Measurements from ENCODE around the gene TMEM208. TPM values are rescaled to one million over a fixed set of nuclear protein-coding genes. Genes with fewer than 3 reads are reported as not detected.

TMEM208 gene
- total and polyA plus RNA-seq, 2 of the 13 experiments (the other 11 are each of a cell fraction or from before 2014, with no cell fraction given), result 58.8 to 72.9 TPM

DNA sequence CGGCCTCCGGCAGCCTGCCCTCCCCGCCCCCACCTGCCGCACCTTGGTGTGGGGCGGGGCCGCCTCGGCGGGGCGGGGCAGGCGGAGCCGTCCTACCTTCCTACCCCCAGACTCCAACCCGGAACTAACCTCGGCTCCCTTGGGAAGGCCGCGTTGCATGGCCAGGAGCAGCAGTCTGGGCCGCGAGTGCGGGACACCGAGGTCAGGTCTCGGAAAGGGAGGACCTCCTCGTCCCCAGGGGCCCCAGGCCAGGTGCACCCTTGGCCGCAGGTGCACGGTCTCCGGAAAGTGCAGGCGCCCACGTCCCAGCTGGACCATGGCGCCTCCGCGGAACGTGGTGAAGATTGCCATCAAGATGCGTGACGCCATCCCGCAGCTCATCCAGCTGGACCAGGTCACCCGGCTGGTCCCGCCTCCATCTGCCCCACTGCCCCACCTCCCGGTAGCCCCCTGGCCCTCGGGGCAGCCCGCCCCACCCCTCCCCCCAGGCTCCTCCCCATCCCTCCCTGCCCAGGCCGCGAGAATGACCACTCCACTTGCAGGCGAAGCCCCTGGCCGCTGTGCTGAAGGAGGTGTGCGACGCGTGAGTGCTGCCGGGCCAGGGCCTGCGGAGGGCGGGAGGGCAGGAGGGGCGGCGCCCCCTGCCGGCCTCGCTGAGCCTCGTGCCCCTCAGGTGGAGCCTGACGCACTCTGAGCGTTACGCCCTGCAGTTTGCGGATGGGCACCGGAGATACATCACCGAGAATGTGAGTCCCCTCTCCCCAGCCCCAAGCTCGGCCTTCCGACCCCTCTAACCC lies 27.7 kb upstream of the TMEM208 start, which contains the start of gene ELMO3 (continued):
- TF ChIP-seq, protein P1, sequence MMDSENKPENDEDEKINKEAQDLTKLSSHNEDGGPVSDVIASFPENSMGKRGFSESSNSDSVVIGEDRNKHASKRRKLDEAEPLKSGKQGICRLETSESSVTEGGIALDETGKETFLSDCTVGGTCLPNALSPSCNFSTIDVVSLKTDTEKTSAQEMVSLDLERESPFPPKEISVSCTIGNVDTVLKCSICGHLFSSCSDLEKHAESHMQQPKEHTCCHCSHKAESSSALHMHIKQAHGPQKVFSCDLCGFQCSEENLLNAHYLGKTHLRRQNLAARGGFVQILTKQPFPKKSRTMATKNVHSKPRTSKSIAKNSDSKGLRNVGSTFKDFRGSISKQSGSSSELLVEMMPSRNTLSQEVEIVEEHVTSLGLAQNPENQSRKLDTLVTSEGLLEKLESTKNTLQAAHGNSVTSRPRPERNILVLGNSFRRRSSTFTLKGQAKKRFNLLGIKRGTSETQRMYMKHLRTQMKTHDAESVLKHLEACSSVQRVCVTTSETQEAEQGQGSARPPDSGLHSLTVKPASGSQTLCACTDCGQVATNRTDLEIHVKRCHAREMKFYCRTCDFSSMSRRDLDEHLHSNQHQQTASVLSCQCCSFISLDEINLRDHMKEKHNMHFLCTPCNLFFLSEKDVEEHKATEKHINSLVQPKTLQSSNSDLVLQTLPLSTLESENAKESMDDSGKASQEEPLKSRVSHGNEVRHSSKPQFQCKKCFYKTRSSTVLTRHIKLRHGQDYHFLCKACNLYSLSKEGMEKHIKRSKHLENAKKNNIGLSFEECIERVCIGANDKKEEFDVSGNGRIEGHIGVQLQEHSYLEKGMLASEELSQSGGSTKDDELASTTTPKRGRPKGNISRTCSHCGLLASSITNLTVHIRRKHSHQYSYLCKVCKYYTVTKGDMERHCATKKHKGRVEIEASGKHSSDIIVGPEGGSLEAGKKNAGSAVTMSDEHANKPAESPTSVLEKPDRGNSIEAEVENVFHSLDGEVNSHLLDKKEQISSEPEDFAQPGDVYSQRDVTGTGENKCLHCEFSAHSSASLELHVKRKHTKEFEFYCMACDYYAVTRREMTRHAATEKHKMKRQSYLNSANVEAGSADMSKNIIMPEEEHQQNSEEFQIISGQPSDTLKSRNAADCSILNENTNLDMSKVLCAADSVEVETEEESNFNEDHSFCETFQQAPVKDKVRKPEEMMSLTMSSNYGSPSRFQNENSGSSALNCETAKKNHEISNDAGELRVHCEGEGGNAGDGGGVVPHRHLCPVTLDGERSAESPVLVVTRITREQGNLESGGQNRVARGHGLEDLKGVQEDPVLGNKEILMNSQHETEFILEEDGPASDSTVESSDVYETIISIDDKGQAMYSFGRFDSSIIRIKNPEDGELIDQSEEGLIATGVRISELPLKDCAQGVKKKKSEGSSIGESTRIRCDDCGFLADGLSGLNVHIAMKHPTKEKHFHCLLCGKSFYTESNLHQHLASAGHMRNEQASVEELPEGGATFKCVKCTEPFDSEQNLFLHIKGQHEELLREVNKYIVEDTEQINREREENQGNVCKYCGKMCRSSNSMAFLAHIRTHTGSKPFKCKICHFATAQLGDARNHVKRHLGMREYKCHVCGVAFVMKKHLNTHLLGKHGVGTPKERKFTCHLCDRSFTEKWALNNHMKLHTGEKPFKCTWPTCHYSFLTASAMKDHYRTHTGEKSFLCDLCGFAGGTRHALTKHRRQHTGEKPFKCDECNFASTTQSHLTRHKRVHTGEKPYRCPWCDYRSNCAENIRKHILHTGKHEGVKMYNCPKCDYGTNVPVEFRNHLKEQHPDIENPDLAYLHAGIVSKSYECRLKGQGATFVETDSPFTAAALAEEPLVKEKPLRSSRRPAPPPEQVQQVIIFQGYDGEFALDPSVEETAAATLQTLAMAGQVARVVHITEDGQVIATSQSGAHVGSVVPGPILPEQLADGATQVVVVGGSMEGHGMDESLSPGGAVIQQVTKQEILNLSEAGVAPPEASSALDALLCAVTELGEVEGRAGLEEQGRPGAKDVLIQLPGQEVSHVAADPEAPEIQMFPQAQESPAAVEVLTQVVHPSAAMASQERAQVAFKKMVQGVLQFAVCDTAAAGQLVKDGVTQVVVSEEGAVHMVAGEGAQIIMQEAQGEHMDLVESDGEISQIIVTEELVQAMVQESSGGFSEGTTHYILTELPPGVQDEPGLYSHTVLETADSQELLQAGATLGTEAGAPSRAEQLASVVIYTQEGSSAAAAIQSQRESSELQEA (CRISPR knock-in tag; IDR thresholded peaks at IDR 0.05; ENCODE audit: not compliant biosample characterization), result no peak
- TF ChIP-seq, protein P2, sequence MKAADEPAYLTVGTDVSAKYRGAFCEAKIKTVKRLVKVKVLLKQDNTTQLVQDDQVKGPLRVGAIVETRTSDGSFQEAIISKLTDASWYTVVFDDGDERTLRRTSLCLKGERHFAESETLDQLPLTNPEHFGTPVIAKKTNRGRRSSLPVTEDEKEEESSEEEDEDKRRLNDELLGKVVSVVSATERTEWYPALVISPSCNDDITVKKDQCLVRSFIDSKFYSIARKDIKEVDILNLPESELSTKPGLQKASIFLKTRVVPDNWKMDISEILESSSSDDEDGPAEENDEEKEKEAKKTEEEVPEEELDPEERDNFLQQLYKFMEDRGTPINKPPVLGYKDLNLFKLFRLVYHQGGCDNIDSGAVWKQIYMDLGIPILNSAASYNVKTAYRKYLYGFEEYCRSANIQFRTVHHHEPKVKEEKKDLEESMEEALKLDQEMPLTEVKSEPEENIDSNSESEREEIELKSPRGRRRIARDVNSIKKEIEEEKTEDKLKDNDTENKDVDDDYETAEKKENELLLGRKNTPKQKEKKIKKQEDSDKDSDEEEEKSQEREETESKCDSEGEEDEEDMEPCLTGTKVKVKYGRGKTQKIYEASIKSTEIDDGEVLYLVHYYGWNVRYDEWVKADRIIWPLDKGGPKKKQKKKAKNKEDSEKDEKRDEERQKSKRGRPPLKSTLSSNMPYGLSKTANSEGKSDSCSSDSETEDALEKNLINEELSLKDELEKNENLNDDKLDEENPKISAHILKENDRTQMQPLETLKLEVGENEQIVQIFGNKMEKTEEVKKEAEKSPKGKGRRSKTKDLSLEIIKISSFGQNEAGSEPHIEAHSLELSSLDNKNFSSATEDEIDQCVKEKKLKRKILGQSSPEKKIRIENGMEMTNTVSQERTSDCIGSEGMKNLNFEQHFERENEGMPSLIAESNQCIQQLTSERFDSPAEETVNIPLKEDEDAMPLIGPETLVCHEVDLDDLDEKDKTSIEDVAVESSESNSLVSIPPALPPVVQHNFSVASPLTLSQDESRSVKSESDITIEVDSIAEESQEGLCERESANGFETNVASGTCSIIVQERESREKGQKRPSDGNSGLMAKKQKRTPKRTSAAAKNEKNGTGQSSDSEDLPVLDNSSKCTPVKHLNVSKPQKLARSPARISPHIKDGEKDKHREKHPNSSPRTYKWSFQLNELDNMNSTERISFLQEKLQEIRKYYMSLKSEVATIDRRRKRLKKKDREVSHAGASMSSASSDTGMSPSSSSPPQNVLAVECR (CRISPR knock-in tag; IDR thresholded peaks at IDR 0.05; ENCODE audit: borderline replicate concordance), result no peak
- TF ChIP-seq FLYWCH1 (CRISPR knock-in tag; IDR thresholded peaks at IDR 0.05) (no peak), CREB1 (IDR thresholded peaks at IDR 0.05) (no peak), CREB1 (CRISPR knock-in tag; IDR thresholded peaks at IDR 0.05) (no peak), DNMT1 (CRISPR knock-in tag; IDR thresholded peaks at IDR 0.05) (no peak), GZF1 (CRISPR knock-in tag; IDR thresholded peaks at IDR 0.05) (no peak), PHF8 (CRISPR knock-in tag; IDR thresholded peaks at IDR 0.05) (no peak), RELA (CRISPR knock-in tag; IDR thresholded peaks at IDR 0.05) (no peak), ZNF790 (CRISPR knock-in tag; IDR thresholded peaks at IDR 0.05; ENCODE audit: borderline replicate concordance) (no peak)
- TF ChIP-seq, protein P3, sequence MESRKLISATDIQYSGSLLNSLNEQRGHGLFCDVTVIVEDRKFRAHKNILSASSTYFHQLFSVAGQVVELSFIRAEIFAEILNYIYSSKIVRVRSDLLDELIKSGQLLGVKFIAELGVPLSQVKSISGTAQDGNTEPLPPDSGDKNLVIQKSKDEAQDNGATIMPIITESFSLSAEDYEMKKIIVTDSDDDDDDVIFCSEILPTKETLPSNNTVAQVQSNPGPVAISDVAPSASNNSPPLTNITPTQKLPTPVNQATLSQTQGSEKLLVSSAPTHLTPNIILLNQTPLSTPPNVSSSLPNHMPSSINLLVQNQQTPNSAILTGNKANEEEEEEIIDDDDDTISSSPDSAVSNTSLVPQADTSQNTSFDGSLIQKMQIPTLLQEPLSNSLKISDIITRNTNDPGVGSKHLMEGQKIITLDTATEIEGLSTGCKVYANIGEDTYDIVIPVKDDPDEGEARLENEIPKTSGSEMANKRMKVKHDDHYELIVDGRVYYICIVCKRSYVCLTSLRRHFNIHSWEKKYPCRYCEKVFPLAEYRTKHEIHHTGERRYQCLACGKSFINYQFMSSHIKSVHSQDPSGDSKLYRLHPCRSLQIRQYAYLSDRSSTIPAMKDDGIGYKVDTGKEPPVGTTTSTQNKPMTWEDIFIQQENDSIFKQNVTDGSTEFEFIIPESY (CRISPR knock-in tag; IDR thresholded peaks at IDR 0.05), result peak; percentile 53; the same call in 1 of the 2 replicates
- TF ChIP-seq, protein P4, sequence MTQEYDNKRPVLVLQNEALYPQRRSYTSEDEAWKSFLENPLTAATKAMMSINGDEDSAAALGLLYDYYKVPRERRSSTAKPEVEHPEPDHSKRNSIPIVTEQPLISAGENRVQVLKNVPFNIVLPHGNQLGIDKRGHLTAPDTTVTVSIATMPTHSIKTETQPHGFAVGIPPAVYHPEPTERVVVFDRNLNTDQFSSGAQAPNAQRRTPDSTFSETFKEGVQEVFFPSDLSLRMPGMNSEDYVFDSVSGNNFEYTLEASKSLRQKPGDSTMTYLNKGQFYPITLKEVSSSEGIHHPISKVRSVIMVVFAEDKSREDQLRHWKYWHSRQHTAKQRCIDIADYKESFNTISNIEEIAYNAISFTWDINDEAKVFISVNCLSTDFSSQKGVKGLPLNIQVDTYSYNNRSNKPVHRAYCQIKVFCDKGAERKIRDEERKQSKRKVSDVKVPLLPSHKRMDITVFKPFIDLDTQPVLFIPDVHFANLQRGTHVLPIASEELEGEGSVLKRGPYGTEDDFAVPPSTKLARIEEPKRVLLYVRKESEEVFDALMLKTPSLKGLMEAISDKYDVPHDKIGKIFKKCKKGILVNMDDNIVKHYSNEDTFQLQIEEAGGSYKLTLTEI (CRISPR knock-in tag; conservative IDR thresholded peaks at IDR 0.05), result no peak

All from HepG2 (cell line).